ENCODE results near the gene MMP17. TPM values are rescaled to one million over a fixed set of nuclear protein-coding genes. Genes with fewer than 3 reads are reported as not detected.

Gene MMP17
- total RNA-seq, 6 donors from 2014 or later = 3.1 to 7.1 (median 5.9) TPM

DNA sequence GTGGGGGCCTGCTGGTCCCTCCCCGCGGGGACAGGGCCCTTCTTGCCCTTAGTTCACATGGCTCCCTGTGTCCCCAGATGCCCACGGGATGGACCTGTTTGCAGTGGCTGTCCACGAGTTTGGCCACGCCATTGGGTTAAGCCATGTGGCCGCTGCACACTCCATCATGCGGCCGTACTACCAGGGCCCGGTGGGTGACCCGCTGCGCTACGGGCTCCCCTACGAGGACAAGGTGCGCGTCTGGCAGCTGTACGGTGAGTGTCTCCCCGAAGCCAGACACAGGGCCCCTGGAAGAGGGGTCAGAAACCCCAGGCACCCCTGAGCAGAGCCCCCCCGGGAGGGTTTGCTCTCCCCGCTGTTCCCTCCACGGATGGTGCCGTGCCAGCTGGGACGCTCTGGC lies 13.4 kb downstream of the MMP17 start:
- TF ChIP-seq POLR2A (IDR thresholded peaks at IDR 0.05) (no peak), POLR2AphosphoS5 (IDR thresholded peaks at IDR 0.05) (no peak), EP300 (IDR thresholded peaks at IDR 0.05) (no peak)
- TF ChIP-seq, protein P1, sequence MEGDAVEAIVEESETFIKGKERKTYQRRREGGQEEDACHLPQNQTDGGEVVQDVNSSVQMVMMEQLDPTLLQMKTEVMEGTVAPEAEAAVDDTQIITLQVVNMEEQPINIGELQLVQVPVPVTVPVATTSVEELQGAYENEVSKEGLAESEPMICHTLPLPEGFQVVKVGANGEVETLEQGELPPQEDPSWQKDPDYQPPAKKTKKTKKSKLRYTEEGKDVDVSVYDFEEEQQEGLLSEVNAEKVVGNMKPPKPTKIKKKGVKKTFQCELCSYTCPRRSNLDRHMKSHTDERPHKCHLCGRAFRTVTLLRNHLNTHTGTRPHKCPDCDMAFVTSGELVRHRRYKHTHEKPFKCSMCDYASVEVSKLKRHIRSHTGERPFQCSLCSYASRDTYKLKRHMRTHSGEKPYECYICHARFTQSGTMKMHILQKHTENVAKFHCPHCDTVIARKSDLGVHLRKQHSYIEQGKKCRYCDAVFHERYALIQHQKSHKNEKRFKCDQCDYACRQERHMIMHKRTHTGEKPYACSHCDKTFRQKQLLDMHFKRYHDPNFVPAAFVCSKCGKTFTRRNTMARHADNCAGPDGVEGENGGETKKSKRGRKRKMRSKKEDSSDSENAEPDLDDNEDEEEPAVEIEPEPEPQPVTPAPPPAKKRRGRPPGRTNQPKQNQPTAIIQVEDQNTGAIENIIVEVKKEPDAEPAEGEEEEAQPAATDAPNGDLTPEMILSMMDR (IDR thresholded peaks at IDR 0.05) = no peak
- ATAC-seq (ENCODE audit: low FRiP score in 2 of 2) (no peak), DNase-seq (no peak)
- H3K9me3 ChIP-seq = no peaks in the 10 kb centered on the region
- H3K4me3 ChIP-seq = no peak overlapping the region
- 96 to 100% methylated on average over 2 to 20 of the region's 22 CpGs for WGBS, 2 donors
- H3K36me3 ChIP-seq = no peaks in the 10 kb centered on the region
- H3K4me1 ChIP-seq = no peaks in the 10 kb centered on the region
- no peaks in the 10 kb centered on the region for H3K27me3 ChIP-seq
- H3K27ac ChIP-seq = no peak overlapping the region

DNA sequence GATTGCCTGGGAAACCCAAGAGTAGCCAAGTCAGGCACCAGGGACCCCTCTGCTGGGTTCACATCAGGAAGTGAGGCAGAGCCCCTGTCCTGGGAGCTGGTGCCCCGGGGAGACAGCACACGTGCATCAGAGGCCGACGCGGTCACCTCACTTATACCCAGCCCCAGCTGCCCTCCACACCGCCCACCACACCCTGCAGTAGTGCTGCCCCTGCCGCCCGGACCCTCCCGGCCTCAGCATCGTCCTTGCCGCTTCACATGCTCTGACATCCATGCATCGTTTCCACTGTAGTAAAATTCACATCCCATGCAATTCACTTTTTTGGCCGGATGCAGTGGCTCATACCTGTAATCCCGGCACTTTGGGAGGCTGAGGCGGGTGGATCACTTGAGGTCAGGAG lies 14.0 kb downstream of the MMP17 start:
- no peaks in the 10 kb centered on the region for H3K36me3 ChIP-seq
- TF ChIP-seq POLR2AphosphoS5 (IDR thresholded peaks at IDR 0.05) = no peak
- TF ChIP-seq, protein P1 (IDR thresholded peaks at IDR 0.05) = no peak
- TF ChIP-seq POLR2A (IDR thresholded peaks at IDR 0.05) = no peak
- no peak for TF ChIP-seq EP300 (IDR thresholded peaks at IDR 0.05)
- H3K4me3 ChIP-seq = no peak overlapping the region
- WGBS, 2 donors = 87 to 91% methylated on average over 15 of the region's 15 CpGs
- no peaks in the 10 kb centered on the region for H3K27me3 ChIP-seq
- H3K27ac ChIP-seq = no peak overlapping the region
- no peaks in the 10 kb centered on the region for H3K9me3 ChIP-seq
- no peak for ATAC-seq (ENCODE audit: low FRiP score in 2 of 2)
- no peaks in the 10 kb centered on the region for H3K4me1 ChIP-seq
- no peak for DNase-seq

GRCh38 chr12:131843527-131843926 lies 15.3 kb downstream of the MMP17 start:
- no peaks in the 10 kb centered on the region for H3K36me3 ChIP-seq
- H3K9me3 ChIP-seq = no peaks in the 10 kb centered on the region
- DNase-seq (no peak), ATAC-seq (ENCODE audit: low FRiP score in 2 of 2) (no peak)
- H3K27ac ChIP-seq = no peak overlapping the region
- no peaks in the 10 kb centered on the region for H3K4me1 ChIP-seq
- H3K4me3 ChIP-seq = no peak overlapping the region
- WGBS, 2 donors = 84 to 88% methylated on average over 5 to 11 of the region's 16 CpGs
- TF ChIP-seq, protein P1 (IDR thresholded peaks at IDR 0.05) = no peak
- TF ChIP-seq EP300 (IDR thresholded peaks at IDR 0.05) (no peak), POLR2AphosphoS5 (IDR thresholded peaks at IDR 0.05) (no peak), POLR2A (IDR thresholded peaks at IDR 0.05) (no peak)
- no peaks in the 10 kb centered on the region for H3K27me3 ChIP-seq

DNA sequence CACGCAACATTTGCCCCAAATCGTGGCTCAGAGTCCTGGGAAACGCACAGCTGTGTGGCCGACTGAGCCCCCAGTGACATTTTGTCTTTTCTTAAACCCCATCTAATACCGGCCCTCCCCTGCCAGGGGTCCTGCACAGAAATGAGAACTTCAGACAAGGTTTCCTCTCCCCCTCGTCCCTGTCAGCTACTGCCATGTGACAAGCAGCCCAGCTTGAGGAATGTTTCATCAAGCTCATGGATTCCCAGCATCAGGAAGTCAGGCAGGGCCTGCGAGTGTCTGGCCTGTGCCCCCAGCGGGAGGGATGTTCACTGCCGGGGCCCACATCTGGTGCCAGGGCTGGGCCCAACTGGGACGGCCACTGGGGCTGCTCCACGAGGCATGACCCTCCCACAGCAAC lies 15.9 kb downstream of the MMP17 start:
- ATAC-seq (ENCODE audit: low FRiP score in 2 of 2) (no peak), DNase-seq (no peak)
- 85 to 90% methylated on average over 6 to 11 of the region's 11 CpGs for WGBS, 2 donors
- no peaks in the 10 kb centered on the region for H3K36me3 ChIP-seq
- H3K27ac ChIP-seq = no peak overlapping the region
- no peaks in the 10 kb centered on the region for H3K4me1 ChIP-seq
- H3K4me3 ChIP-seq = no peak overlapping the region
- H3K9me3 ChIP-seq = no peaks in the 10 kb centered on the region
- H3K27me3 ChIP-seq = no peaks in the 10 kb centered on the region
- no peak for TF ChIP-seq POLR2A (IDR thresholded peaks at IDR 0.05)
- TF ChIP-seq, protein P1 (IDR thresholded peaks at IDR 0.05) = no peak
- TF ChIP-seq EP300 (IDR thresholded peaks at IDR 0.05) = no peak
- no peak for TF ChIP-seq POLR2AphosphoS5 (IDR thresholded peaks at IDR 0.05)

DNA sequence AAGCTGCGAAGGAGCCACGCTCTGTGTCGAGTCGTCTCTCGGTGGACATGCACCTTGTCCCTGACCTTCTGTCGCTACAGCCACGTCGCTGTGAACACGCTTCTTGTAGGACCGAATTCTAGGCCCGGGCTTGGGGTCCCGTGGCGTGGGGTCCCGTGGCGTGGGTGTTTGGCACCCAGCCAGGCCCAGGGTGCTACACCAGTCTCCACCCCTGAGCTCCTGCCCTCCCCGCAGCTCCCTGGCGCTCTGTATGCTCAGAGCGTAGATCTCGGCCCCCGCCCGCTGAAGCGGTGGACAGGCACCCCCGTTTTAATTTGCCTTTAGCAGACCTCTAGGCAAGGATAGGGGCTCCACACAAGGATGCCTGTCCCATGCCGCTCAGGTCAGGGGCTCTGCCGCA lies 16.5 kb downstream of the MMP17 start:
- DNase-seq (peak in 1 of 2 donors; percentile 72), ATAC-seq (ENCODE audit: low FRiP score in 2 of 2) (no peak)
- Histone ChIP-seq H3K27ac (no peak overlapping the region), H3K9me3 (no peaks in the 10 kb centered on the region), H3K27me3 (no peaks in the 10 kb centered on the region), H3K4me1 (no peaks in the 10 kb centered on the region), H3K4me3 (no peak overlapping the region), H3K36me3 (no peaks in the 10 kb centered on the region)
- WGBS, 2 donors = 95 to 97% methylated on average over 14 to 25 of the region's 25 CpGs
- TF ChIP-seq, protein P1 (IDR thresholded peaks at IDR 0.05) = no peak
- TF ChIP-seq POLR2AphosphoS5 (IDR thresholded peaks at IDR 0.05) (no peak), EP300 (IDR thresholded peaks at IDR 0.05) (no peak), POLR2A (IDR thresholded peaks at IDR 0.05) (no peak)
